A549 (cell line): ENCODE data around the gene RPP25L. TPM values are rescaled to one million over a fixed set of nuclear protein-coding genes. Genes with fewer than 3 reads are reported as not detected.

Experiments used
- ATAC-seq, 2 experiments: fragments of 200-7000 bp in 1 of 2; fragments of >200 bp in 1 of 2; cut with Nextera tagmentation in 1 of 2; cut with Tn5 transposase in 1 of 2; 3 replicates each; pipeline versions ENCODE4 v1.8.0 to v1.9.1; 2018 to 2020; ENCODE audit warnings: mild to moderate bottlenecking in 1 of 2, moderate library complexity in 1 of 2
- CTCF ChIA-PET: fragments of 300-600 bp; sonication (Branson Sonifier 250); formaldehyde crosslinking; extraction: SDS; loops from one replicate; lab custom pipeline; 2021; ENCODE audit warnings: antibody characterized with exemption, inconsistent platforms; lab: Yijun Ruan, JAX
- POLR2A ChIA-PET: fragments of 350-600 bp; formaldehyde crosslinking; extraction: SDS; loops from one replicate; lab custom pipeline; 2021; ENCODE audit warnings: antibody characterized with exemption, inconsistent platforms; lab: Yijun Ruan, JAX
- DNase-seq, 2 experiments: peaks; one replicate each; pipeline versions ENCODE4 v3.0.0 to v3.0.0-alpha.2; 2011 to 2016; ENCODE audit warnings: low read depth in 1 of 2, low spot score in 1 of 2
- FAIRE-seq: peaks from 2 replicates; lab custom pipeline; 2011; peaks lifted over from hg19 to GRCh38; lab: Jason Lieb, UNC
- H3K27ac ChIP-seq, 2 experiments: fragments of >200 bp; sonication (Bioruptor Twin); formaldehyde crosslinking; 3 replicates each; pipeline ENCODE4 v1.5.1; 2016 to 2017
- H3K4me1 ChIP-seq: fragments of >200 bp; sonication (Bioruptor Twin); formaldehyde crosslinking; 3 replicates; pipeline ENCODE4 v1.6.1; 2016
- H3K4me2 ChIP-seq: fragments of >200 bp; sonication (Bioruptor Twin); formaldehyde crosslinking; 3 replicates; pipeline ENCODE4 v1.6.1; 2016
- H3K4me3 ChIP-seq: fragments of >200 bp; sonication (Bioruptor Twin); formaldehyde crosslinking; 3 replicates; pipeline ENCODE4 v1.5.1; 2016
- H3K9me3 ChIP-seq: fragments of >200 bp; sonication (Bioruptor Twin); formaldehyde crosslinking; 3 replicates; pipeline ENCODE4 v1.6.1; 2016
- BHLHE40 ChIP-seq: IDR thresholded peaks from 2 replicates; pipeline ENCODE4 v1.6.1; 2012; ENCODE audit warnings: low read depth, low read length, inconsistent platforms
- CHD2 ChIP-seq: fragments of 150-350 bp; IDR thresholded peaks from 2 replicates; pipeline ENCODE4 v1.6.1; 2014; ENCODE audit warnings: low read length; ENCODE audit not compliant: partially characterized antibody
- CHD4 ChIP-seq: fragments of 200-600 bp; sonication (generic); IDR thresholded peaks from 2 replicates; pipeline ENCODE4 v1.6.1; 2016; ENCODE audit warnings: antibody characterized with exemption, mild to moderate bottlenecking, borderline replicate concordance
- EP300 ChIP-seq, 2 experiments: fragments of >200 bp; sonication (Bioruptor Twin); formaldehyde crosslinking; IDR thresholded peaks; 2 replicates in 1 of 2; 3 replicates in 1 of 2; pipeline ENCODE4 v1.6.1; 2016 to 2017
- GATA3 ChIP-seq: IDR thresholded peaks from 2 replicates; pipeline ENCODE4 v1.6.1; 2012; ENCODE audit warnings: borderline replicate concordance
- HEYL ChIP-seq: fragments of 250-450 bp; sonication (Bioruptor Pico); IDR thresholded peaks from 2 replicates; pipeline ENCODE4 v1.8.0; 2021; ENCODE audit warnings: mild to moderate bottlenecking, moderate library complexity
- HOXA7 ChIP-seq: fragments of 250-450 bp; sonication (Bioruptor Pico); IDR thresholded peaks from 2 replicates; pipeline ENCODE4 v1.5.0; 2020; ENCODE audit warnings: mild to moderate bottlenecking, moderate library complexity
- KDM5A ChIP-seq: fragments of 200-600 bp; sonication (generic); IDR thresholded peaks from 2 replicates; pipeline ENCODE4 v1.6.1; 2016; ENCODE audit warnings: antibody characterized with exemption, mild to moderate bottlenecking
- MAFK ChIP-seq: fragments of 450-650 bp; IDR thresholded peaks from 2 replicates; pipeline ENCODE4 v1.6.1; 2014; ENCODE audit not compliant: partially characterized antibody
- MAX ChIP-seq: IDR thresholded peaks from 2 replicates; pipeline ENCODE4 v1.6.1; 2012
- NFE2L2 ChIP-seq: fragments of 150-350 bp; conservative IDR thresholded peaks from 2 replicates; pipeline ENCODE4 v1.6.1; 2014; ENCODE audit warnings: low read length
- NPAS2 ChIP-seq: fragments of 250-450 bp; sonication (Bioruptor Pico); IDR thresholded peaks from 2 replicates; pipeline ENCODE4 v1.8.0; 2022; ENCODE audit warnings: mild to moderate bottlenecking, moderate library complexity, borderline replicate concordance
- PBX3 ChIP-seq: IDR thresholded peaks from 2 replicates; pipeline ENCODE4 v1.6.1; 2012
- RAD21 ChIP-seq, 2 experiments: fragments of >200 bp in 1 of 2; sonication (Bioruptor Twin) in 1 of 2; formaldehyde crosslinking in 1 of 2; IDR thresholded peaks in 1 of 2; conservative IDR thresholded peaks in 1 of 2; 2 replicates in 1 of 2; 3 replicates in 1 of 2; pipeline ENCODE4 v1.6.1; 2012 to 2018; ENCODE audit warnings: inconsistent platforms in 1 of 2
- RARB ChIP-seq: fragments of 250-450 bp; sonication (Bioruptor Pico); IDR thresholded peaks from 2 replicates; pipeline ENCODE4 v1.8.0; 2021; ENCODE audit warnings: mild to moderate bottlenecking, moderate library complexity
- SMC3 ChIP-seq: fragments of >200 bp; sonication (Bioruptor Twin); formaldehyde crosslinking; IDR thresholded peaks from 3 replicates; pipeline ENCODE4 v1.6.1; 2018; ENCODE audit warnings: inconsistent platforms
- SREBF2 ChIP-seq: fragments of 450-650 bp; IDR thresholded peaks from 2 replicates; pipeline ENCODE4 v1.6.1; 2014; ENCODE audit warnings: mild to moderate bottlenecking, moderate library complexity
- TFCP2L1 ChIP-seq: fragments of 250-450 bp; sonication (Bioruptor Pico); IDR thresholded peaks from 2 replicates; pipeline ENCODE4 v1.5.0; 2021; ENCODE audit warnings: mild to moderate bottlenecking
- TP53 ChIP-seq: fragments of 250-450 bp; sonication (Bioruptor Pico); IDR thresholded peaks from 2 replicates; pipeline ENCODE4 v1.5.0; 2021; ENCODE audit warnings: mild to moderate bottlenecking, moderate library complexity
- USF2 ChIP-seq: fragments of 450-650 bp; IDR thresholded peaks from 2 replicates; pipeline ENCODE4 v1.6.1; 2014; ENCODE audit warnings: antibody characterized with exemption
- WGBS: methylation state at CpG from one replicate; pipeline ENCODE4 v1.1.6; 2017; ENCODE audit errors: missing lambda C conversion rate; 5-methylcytosine and 5-hydroxymethylcytosine counted together
- polyA plus RNA-seq, 4 experiments: library from polyadenylated mRNA; depleted of rRNA in 3 of 4; stranded (reverse); fragments of >200 nt; fragmentation: RNase III in 1 of 4; extraction: RNeasy Plus Mini Kit Qiagen cat#74134 plus additional on column Dnase treatment in 1 of 4; gene quantifications; 2 replicates in 3 of 4; 3 replicates in 1 of 4; pipeline ENCODE4 v1.2.3, GENCODE V29; 2011 to 2017

Gene RPP25L
- polyA plus RNA-seq, 2 of the 4 experiments (the other 2 are of a cell fraction) = 40.8 to 41.7 TPM

GRCh38 chr9:34625186-34625486, 13.2 kb upstream of the RPP25L start (continued):
- TF ChIP-seq USF2 = no peak
- TF ChIP-seq CHD4 = no peak
- no peak for TF ChIP-seq TFCP2L1 (CRISPR knock-in tag)
- no peak for TF ChIP-seq PBX3
- TF ChIP-seq GATA3 = no peak
- no peak for TF ChIP-seq HOXA7 (CRISPR knock-in tag)
- no peak for TF ChIP-seq NFE2L2
- TF ChIP-seq SMC3 = no peak

- no peaks in the 10 kb centered on the region for H3K9me3 ChIP-seq
- CTCF ChIA-PET = interaction anchor here (1.1 to 7.4 kb wide), 7 partner anchors 8 to 78 kb away, joined by 4 to 118 read pairs (median 11); partner anchors contain the start of genes RPP25L and SIGMAR1
- FAIRE-seq (no peak), ATAC-seq (no peak), DNase-seq (no peak)
- POLR2A ChIA-PET = interaction anchor here (1.9 kb wide), 1 partner anchor 14 kb away, joined by 6 read pairs; the partner anchor contains the start of gene SIGMAR1
- H3K4me3 ChIP-seq = no peak overlapping the region
- 74% methylated on average over 37 of the region's 39 CpGs for WGBS
- no peak overlapping the region for H3K4me2 ChIP-seq
- no peak overlapping the region for H3K27ac ChIP-seq
- H3K4me1 ChIP-seq = peaks cover 6% of the 10 kb centered on the region; the same call in 1 of the 3 replicates
- TF ChIP-seq TP53 (CRISPR knock-in tag) = no peak
- no peak for TF ChIP-seq GATA3
- TF ChIP-seq MAFK = no peak
- no peak for TF ChIP-seq RAD21 (conservative IDR thresholded peaks at IDR 0.05 in 1 of 2, IDR thresholded peaks at IDR 0.05 in 1 of 2)
- TF ChIP-seq KDM5A = no peak
- no peak for TF ChIP-seq CHD2
- no peak for TF ChIP-seq SREBF2
- TF ChIP-seq RARB (CRISPR knock-in tag) = no peak
- TF ChIP-seq CHD4 = no peak
Measured at GRCh38 chr9:34624475-34625185, 12.7 kb upstream of the RPP25L start.

DNA sequence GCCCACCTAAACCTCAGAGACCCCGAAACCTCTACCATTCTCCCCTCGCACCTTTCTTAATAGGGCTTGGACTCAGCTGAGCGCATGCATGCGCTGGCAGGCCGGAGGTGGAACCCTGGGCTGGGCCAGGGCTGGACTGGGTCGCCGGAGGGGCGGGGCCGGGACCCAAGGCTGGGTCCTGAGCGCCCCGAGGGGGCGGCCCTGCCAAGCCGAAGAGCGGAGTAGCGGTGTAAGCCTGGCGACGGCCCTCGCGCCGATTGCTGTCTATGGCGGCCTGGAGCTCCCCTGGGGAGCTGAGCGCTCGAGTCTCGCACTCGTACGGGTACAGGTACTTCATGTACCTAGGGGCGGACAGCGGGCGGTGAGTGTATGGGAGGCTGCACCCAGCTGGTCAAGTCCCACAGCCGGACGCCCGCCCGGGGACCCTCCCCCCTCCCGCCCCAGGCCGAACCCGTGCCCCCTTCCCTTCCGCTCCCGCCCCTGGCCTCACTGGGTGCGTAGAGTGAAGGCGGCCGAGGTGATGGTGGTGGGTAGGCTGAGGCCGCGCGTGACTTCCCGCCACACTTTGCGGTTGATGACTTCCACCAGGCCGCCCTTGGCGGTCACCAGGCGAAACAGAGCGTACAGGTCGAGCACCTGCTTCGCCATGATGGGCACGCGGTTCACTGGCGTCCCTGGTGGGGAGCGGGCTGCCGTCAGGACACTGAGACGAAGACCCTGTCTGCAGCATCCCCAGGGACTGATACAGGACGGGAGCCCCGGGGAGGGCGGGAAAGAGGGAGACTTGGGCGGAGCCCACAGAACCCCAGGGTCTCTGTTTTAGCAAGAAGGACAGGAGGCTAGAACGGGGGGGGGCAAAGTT, 11.7 kb upstream of the RPP25L start:
- no peak for FAIRE-seq
- H3K4me1 ChIP-seq = peaks cover 6% of the 10 kb centered on the region; the same call in 2 of the 3 replicates
- no peak overlapping the region for H3K4me3 ChIP-seq
- TF ChIP-seq EP300 (IDR thresholded peaks at IDR 0.05) = no peak
- TF ChIP-seq HOXA7 (CRISPR knock-in tag) = no peak
- no peak for TF ChIP-seq NPAS2 (CRISPR knock-in tag)
- no peak for TF ChIP-seq BHLHE40
- no peak for TF ChIP-seq CHD4
- TF ChIP-seq HEYL (CRISPR knock-in tag) = no peak
- no peak for TF ChIP-seq GATA3
- no peak for TF ChIP-seq MAX
- CTCF ChIA-PET = interaction anchor here (0.8 to 7.4 kb wide), 7 partner anchors 10 to 79 kb away, joined by 3 to 118 read pairs (median 4); partner anchors contain the start of genes RPP25L and SIGMAR1
- no peak for ATAC-seq
- no peak overlapping the region for H3K27ac ChIP-seq
- no peak for DNase-seq
- no peaks in the 10 kb centered on the region for H3K9me3 ChIP-seq
- POLR2A ChIA-PET = interaction anchor here (0.6 kb wide), 1 partner anchor 246 kb away, joined by 4 read pairs; no protein-coding TSS in a partner anchor
- H3K4me2 ChIP-seq = no peak overlapping the region
- 85% methylated on average over 50 of the region's 63 CpGs for WGBS
